ENCODE measurements around the gene KRTAP4-8.
A peak's percentile ranks its signal among the peaks of the same experiment; 100 is the strongest.
"Not testable (repeated sequence)": the region's sequence is repeated elsewhere in the genome, so short reads cannot be mapped to it uniquely, and the experiment has no call there.

Gene KRTAP4-8

DNA sequence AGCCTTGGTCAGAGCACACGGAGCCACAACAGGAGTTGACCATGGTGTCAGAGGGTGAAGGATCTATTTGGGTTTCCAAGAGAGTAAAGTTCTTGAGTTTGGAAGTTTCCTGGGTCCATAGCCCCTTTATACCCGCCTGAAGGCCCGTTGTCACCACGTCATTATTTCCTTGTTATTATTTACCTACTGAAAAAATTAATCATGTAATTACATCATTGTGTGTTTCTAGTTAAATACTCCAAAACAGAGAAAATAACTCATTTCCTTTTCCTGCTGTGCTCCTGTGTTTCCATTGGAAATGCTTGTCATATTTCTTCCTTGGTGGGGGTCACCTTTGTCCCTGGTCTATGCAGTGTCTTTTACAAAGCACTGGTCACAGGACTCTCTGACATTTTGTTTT, at the start of gene KRTAP4-8:
Gene KRTAP4-8 (minus strand): TSS at position 101 of the 400 bp plus-strand sequence. CDS start 58 bp downstream, at position 43.
- no peak for DNase-seq

GRCh38 chr17:41145261-41145660, 47.3 kb upstream of the KRTAP4-8 start:
- no peak for DNase-seq

DNA sequence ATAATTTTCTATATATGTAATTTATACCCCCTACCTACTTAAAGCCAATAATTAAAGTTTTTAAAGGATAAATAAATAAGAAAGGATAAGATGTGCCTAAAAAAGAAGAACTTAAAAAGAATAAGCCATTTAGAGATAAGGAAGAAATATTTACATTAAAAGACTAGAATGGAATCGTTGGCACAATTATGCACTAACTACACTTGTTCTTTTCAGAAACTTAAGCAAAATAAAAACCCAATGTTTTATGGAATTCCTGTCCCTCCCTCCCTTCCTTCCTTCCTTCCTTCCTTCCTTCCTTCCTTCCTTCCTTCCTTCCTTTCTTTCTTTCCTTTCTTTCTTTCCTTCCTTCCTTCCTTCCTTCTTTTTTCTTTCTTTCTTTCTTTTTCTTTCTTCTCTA, 46.9 kb upstream of the KRTAP4-8 start:
- no peak for DNase-seq

GRCh38 chr17:41141361-41141760, 43.4 kb upstream of the KRTAP4-8 start:
- no peak for DNase-seq

DNA sequence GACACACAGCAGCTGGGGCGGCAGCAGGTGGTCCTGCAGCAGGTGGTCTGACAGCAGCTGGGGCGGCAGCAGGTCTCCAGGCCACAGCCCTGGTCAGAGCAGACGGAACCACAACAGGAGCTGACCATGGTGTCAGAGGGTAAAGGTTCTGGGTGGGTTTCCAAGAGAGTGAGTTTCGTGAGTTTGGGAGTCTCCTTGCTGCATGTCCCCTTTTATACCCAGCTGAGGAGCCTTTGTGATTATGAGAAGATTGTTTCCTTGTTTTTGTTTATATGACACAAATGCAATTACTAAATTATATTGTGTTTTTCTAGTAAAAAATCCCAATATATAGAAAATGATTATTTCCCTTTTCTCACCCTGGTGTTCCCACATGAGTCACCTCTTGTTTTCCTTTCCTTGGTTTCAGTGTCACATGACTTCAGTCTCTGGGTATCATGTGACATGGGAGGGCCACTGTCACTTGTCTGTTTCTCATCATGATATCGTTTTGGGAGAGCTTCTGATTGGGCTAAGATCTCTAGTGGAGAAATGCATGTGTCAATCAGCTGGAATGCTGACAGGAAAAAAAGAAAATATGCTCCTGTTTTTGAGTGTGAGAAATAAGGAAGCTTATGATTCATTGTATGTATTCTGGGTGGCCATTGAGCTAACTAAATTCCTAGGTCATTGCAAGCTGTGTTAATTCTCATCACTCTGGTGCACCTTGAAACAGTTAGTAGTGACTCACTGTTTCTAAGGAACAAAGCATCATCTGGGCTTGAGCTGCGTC, 42.6 kb upstream of the KRTAP4-8 start, which contains the start of gene KRTAP4-6:
Gene KRTAP4-6 (minus strand): TSS at position 185 of the 772 bp plus-strand sequence. CDS start 57 bp downstream, at position 128.
- no peak for DNase-seq

DNA sequence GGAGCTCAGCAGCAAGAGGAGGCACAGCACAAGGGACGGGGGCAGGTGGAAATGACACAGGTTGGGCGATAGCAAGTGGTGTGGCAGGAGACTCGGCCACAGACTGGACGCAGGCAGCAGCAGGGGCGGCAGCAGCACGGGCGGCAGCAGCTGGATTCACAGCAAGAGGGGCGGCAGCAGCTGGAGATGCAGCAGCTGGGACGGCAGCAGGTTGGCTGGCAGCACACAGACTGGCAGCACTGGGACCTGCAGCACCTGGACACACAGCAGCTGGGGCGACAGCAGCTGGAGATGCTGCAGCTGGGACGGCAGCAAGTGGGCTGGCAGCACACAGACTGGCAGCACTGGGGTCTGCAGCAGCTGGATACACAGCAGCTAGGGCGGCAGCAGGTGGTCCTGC, 41.9 kb upstream of the KRTAP4-8 start:
- not testable (repeated sequence) for DNase-seq

DNA sequence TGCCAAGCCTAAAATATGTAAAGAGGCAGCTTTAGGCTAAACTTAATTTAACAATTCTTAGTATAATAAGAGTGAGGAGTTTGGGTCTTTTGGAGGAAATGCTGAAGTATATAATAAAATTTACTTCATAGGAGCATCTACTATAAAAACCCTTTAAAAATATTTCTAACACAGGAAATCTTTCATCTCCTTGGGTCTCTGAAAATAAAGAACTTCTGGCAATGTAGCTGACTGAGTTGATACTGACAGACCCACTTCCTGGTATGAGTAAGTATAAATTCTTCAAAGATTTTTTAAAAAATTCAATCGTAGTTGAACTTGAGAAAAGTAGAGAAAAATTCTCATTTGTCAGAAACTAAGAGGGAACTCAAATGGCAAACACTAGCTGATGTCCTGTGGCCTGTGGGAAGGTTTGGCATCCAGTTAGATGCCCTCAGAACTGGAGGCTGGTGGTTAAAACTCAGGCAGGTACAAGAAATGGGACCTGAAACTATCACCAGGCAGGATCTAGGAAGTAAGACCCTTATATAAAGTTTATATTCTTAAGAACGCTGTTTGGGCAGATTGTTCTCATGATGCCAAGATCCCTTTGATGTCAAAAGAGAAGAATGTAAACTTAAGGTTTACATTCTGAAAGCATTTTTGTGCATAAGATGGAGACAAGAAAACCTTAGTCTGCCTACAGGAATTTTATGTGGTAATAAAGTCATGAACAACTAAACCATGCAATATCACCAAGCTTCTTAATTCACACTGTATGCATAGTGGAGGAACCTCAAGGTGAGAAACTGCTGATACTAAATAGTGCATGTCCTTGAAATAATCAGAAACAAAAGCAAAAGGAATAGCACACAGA, 36.2 kb upstream of the KRTAP4-8 start:
- no peak for DNase-seq

DNA sequence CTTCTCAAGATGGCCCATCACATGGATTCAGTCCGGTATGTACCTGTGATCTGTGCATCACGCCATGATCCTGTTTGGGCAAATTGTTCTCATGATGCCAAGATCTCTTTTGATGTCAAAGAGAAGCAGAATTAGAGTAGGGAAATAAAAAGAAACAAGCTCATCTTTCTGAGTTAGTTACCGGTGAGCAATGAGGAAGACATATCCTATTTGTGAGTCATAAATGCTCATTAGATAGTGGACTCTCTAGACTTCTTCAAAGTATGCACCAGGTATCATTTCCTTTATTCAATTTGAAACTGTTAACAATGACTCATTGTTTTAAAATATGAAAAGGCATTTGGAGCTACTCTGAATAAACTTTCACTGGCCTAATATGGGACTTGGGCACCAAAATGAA, 34.0 kb upstream of the KRTAP4-8 start:
- no peak for DNase-seq

- no peak for DNase-seq
Observed at GRCh38 chr17:41127371-41127770, 29.4 kb upstream of the KRTAP4-8 start.

GRCh38 chr17:41126412-41126811, 28.5 kb upstream of the KRTAP4-8 start:
- no peak for DNase-seq

- no peak for DNase-seq
Observed at GRCh38 chr17:41125064-41125463, 27.1 kb upstream of the KRTAP4-8 start.

- not testable (repeated sequence) for DNase-seq
Observed at GRCh38 chr17:41123991-41124371, 26.0 kb upstream of the KRTAP4-8 start, which contains the start of gene KRTAP4-12. Gene KRTAP4-12 (minus strand): TSS chr17:41124182. CDS start chr17:41124122, 60 bp downstream.

DNA sequence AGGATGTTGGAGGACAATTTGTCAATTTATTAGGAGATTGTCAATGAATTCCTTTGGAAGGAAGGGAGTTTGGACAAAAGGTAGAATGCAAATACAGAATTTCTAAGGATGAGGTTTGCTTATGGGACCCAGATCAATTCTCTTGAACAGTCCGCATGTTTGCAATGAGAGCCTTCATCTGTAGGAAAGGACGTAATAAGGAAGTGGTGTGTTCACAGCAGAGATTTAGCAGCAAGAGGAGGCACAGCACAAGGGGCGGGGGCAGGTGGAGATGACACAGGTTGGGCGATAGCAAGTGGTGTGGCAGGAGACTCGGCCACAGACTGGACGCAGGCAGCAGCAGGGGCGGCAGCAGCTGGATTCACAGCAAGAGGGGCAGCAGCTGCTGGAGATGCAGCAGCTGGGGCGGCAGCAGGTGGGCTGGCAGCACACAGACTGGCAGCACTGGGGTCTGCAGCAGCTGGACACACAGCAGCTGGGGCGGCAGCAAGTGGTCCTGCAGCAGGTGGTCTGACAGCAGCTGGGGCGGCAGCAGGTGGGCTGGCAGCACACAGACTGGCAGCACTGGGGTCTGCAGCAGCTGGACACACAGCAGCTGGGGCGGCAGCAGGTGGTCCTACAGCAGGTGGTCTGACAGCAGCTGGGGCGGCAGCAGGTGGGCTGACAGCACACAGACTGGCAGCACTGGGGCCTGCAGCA, 25.5 kb upstream of the KRTAP4-8 start:
- DNase-seq, result not testable (repeated sequence)

DNA sequence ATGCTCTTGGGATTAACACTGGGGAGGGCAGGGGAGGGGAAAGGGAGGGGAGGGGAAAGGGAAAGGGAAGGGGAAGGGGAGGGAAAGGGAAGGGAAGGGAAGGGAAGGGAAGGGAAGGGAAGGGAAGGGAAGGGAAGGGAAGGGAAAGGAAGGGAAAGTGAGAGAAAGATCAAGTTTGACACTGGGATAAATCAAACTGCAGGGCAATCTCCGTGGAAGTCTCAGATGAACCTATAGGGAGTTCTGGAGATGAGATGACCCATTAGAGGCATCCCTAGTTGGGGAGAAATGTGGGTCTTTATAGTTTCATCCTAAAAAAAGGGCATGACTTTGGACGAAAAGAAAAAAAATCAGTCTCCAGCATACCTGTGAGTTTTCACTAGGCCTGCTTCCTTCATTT, 23.8 kb upstream of the KRTAP4-8 start:
- no peak for DNase-seq

DNA sequence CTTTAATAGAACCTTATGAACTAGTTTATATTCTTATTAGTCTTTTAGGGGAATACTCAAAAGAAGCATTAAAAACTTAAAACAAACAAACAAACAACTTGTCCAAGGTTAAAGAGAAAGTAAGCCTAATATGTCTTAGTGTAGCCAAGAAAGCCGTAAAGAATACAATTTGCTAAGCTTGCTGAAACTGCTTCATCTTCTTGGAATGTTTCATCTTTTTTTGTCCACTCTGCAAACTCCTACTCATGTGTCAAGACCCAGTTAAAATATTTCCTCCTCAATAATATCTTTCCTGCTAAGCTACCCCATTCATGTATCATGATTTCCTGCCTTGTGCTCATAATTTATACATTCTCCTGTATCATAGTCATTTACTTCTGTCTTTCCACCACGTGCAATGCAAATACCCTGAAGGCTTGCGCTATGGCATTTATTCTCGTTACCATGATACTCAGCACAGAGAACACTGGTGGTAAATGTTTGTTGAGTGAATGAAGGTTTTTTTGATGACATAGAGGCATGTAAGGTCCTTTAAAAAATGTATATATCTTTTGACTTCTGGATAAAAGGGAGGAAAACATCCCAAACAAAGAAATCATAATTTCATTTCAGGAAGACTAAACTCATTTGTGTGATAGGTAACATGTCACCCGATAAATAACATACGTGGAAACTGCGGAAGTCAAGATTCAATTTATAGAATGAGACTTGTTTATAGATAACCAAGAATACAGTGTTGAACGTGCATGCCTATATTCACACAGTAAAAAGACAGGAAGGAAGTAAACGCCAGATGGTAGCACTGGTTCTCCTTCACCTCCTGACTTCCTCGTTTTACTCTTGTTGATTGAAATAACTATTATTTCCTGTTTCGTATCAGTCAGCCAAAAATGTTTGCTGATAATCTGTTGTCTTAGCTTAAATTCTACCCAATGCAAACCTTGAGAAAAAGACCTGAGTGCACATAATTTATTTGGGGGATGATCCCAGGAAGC, 22.1 kb upstream of the KRTAP4-8 start:
- DNase-seq, result peak in 1 of 2 donors; percentile 84

DNA sequence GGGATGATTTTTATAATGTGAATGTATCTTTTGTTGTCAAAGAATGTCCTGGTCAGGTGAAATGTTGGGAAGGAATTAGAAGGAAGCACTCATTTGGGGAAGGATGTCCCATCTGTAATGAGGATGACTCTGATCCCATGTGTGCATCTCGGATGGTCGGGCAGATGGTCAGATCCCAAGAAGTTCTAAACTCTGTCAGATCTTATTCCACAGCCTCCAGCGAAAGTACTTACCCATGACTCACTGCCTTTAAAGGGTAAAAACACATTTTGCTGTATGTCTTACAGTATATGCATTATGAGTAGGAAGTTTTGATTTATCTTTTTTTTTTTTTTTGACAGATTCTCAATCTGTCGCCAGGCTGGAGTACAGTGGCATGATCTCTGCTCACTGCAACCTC, 20.8 kb upstream of the KRTAP4-8 start:
- no peak for DNase-seq

DNA sequence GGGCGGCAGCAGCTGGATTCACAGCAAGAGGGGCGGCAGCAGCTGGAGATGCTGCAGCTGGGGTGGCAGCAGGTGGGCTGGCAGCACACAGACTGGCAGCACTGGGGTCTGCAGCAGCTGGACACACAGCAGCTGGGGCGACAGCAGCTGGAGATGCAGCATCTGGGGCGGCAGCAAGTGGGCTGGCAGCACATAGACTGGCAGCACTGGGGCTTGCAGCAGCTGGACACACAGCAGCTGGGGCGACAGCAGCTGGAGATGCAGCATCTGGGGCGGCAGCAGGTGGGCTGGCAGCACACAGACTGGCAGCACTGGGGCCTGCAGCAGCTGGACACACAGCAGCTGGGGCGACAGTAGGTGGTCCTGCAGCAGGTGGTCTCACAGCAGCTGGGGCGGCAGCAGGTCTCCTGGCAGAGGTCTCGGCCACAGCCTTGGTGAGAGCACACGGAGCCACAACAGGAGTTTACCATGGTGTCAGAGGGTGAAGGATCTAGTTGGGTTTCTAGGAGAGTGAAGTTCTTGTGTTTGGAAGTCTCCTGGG, 20.0 kb upstream of the KRTAP4-8 start, which contains the start of gene KRTAP4-11:
Gene KRTAP4-11 (minus strand): TSS at position 528 of the 541 bp plus-strand sequence. CDS start 58 bp downstream, at position 470.
- not testable (repeated sequence) for DNase-seq

DNA sequence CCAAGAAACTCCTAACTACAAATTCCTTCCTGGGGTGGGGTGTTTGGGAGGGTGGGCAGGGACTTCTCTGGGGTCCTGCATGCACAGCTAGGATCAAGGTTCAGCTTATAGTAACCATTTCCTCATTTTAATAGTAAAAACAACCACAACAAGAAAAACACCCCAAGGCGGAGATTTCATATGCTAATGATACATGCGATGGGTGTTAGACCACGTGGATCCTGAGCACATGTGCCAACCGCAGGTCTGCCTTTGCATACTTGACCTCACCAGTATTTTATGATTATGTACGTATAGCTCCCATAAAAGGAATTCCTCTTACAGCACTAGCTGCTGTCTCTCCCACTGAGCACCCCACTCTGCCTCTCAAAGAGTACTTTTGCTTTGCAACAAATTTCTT, 18.4 kb upstream of the KRTAP4-8 start:
- DNase-seq, result no peak

GRCh38 chr17:41111151-41111885, 13.4 kb upstream of the KRTAP4-8 start:
- no peak for DNase-seq

DNA sequence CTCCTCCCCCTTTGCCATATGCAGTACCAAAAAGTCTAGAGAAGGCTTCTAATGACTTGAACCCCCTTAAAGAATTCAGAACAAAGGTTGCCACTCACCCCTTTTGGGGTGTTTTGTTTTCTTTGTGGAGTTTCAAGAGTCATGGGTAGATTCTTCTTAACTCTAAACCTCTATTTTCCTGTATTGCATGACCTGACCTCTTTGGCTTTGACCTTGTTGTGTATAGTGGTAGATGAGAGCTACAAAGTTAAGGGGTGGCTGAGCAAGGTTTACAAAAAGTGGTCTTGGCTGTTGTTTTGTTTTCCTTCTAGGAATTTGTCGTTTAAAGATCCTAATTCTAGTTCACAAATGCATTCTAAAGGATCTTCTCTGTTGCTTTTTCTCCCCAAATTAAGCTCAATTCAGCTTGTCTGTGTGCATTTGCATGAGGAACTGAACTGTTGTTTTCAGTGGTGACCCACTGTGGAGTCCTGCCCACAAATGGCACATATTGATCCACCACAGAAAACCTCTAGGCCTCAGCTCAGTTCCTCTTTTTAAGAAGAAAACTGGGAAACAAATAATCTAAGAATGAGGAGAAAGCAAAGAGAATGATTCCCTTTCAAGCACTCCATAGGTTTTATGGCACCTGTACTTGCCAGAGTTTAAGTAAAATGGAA, 10.9 kb upstream of the KRTAP4-8 start:
- DNase-seq, result not testable (repeated sequence)

Data from bone marrow (tissue), 2 donors.